ENCODE data around the gene NDOR1.
A peak's percentile ranks its signal among the peaks of the same experiment; 100 is the strongest.

The NDOR1 gene

GRCh38 chr9:137199411-137200121, 5.9 kb upstream of the NDOR1 start:
- peak overlapping the region; percentile 46 for H3K4me3 ChIP-seq (replicated peaks; ENCODE audit: low read depth, low read length)

GRCh38 chr9:137200311-137201204, 4.9 kb upstream of the NDOR1 start, which contains the start of gene TPRN:
TSS of gene TPRN (minus strand) at chr9:137200741. CDS start at chr9:137200711, 30 bp downstream.
- TF ChIP-seq CTCF (IDR thresholded peaks at IDR 0.05; ENCODE audit: low read length, missing control alignments), result no peak
- peak; percentile 99 for DNase-seq (ENCODE audit: low read depth)
- H3K4me3 ChIP-seq (replicated peaks; ENCODE audit: low read depth, low read length), result peak within 1 kb of the TSS; percentile 69

More at GRCh38 chr9:137199411-137200121, 5.9 kb upstream of the NDOR1 start:
- peak; percentile 25 for DNase-seq (ENCODE audit: low read depth)
- no peak for TF ChIP-seq CTCF (IDR thresholded peaks at IDR 0.05; ENCODE audit: low read length, missing control alignments)

- no peak for DNase-seq (ENCODE audit: low read depth)
- peak overlapping the region; percentile 69 for H3K4me3 ChIP-seq (replicated peaks; ENCODE audit: low read depth, low read length)
- no peak for TF ChIP-seq CTCF (IDR thresholded peaks at IDR 0.05; ENCODE audit: low read length, missing control alignments)
Measured at GRCh38 chr9:137201205-137201868, 4.2 kb upstream of the NDOR1 start.

GRCh38 chr9:137202966-137203365, 2.5 kb upstream of the NDOR1 start:
- no peak for TF ChIP-seq CTCF (IDR thresholded peaks at IDR 0.05; ENCODE audit: low read length, missing control alignments)
- no peak for DNase-seq (ENCODE audit: low read depth)
- no peak overlapping the region for H3K4me3 ChIP-seq (replicated peaks; ENCODE audit: low read depth, low read length)

- H3K4me3 ChIP-seq (replicated peaks; ENCODE audit: low read depth, low read length), result peak overlapping the region; percentile 91
- no peak for TF ChIP-seq CTCF (IDR thresholded peaks at IDR 0.05; ENCODE audit: low read length, missing control alignments)
- DNase-seq (ENCODE audit: low read depth), result no peak
Measured at GRCh38 chr9:137204731-137205125, 772 bp upstream of the NDOR1 start.

GRCh38 chr9:137206602-137207001, 1.1 kb downstream of the NDOR1 start:
- no peak for DNase-seq (ENCODE audit: low read depth)
- peak overlapping the region; percentile 91 for H3K4me3 ChIP-seq (replicated peaks; ENCODE audit: low read depth, low read length)
- no peak for TF ChIP-seq CTCF (IDR thresholded peaks at IDR 0.05; ENCODE audit: low read length, missing control alignments)

Data from fibroblast of pulmonary artery (primary cell).